ENCODE results near the gene NIM1K.
"Not testable (repeated sequence)": the region's sequence is repeated elsewhere in the genome, so short reads cannot be mapped to it uniquely, and the experiment has no call there.

NIM1K gene

GRCh38 chr5:43156388-43156787 is 35.6 kb upstream of the NIM1K start:
- Histone ChIP-seq H2AFZ (ENCODE audit: low read length, unreplicated experiment) (no peak overlapping the region), H3K36me3 (ENCODE audit: insufficient read depth, low read length) (peaks cover 4% of the 10 kb centered on the region; the same call in 1 of the 2 replicates), H3K4me3 (ENCODE audit: low read depth, low read length) (no peak overlapping the region), H3K27me3 (ENCODE audit: insufficient read depth, low read length) (no peaks in the 10 kb centered on the region), H3K4me1 (ENCODE audit: control insufficient read depth, insufficient read depth, low read length, unreplicated experiment) (no peaks in the 10 kb centered on the region), H3K79me2 (ENCODE audit: control insufficient read depth, insufficient read depth, low read length, unreplicated experiment) (peaks cover 9% of the 10 kb centered on the region), H3K27ac (ENCODE audit: low read depth, low read length) (no peak overlapping the region)

- peaks cover 9% of the 10 kb centered on the region for H3K79me2 ChIP-seq (ENCODE audit: control insufficient read depth, insufficient read depth, low read length, unreplicated experiment)
Measured at GRCh38 chr5:43157068-43157467, 35.0 kb upstream of the NIM1K start.

GRCh38 chr5:43161244-43161643 is 30.8 kb upstream of the NIM1K start:
- no peak overlapping the region for H2AFZ ChIP-seq (ENCODE audit: low read length, unreplicated experiment)
- H3K27ac ChIP-seq (ENCODE audit: low read depth, low read length): no peak overlapping the region
- no peaks in the 10 kb centered on the region for H3K4me1 ChIP-seq (ENCODE audit: control insufficient read depth, insufficient read depth, low read length, unreplicated experiment)
- peaks cover 19% of the 10 kb centered on the region for H3K36me3 ChIP-seq (ENCODE audit: insufficient read depth, low read length)
- no peaks in the 10 kb centered on the region for H3K27me3 ChIP-seq (ENCODE audit: insufficient read depth, low read length)
- H3K79me2 ChIP-seq (ENCODE audit: control insufficient read depth, insufficient read depth, low read length, unreplicated experiment): peaks cover 6% of the 10 kb centered on the region
- no peak overlapping the region for H3K4me3 ChIP-seq (ENCODE audit: low read depth, low read length)

More at GRCh38 chr5:43157068-43157467, 35.0 kb upstream of the NIM1K start:
- H3K27ac ChIP-seq (ENCODE audit: low read depth, low read length): no peak overlapping the region
- no peak overlapping the region for H3K4me3 ChIP-seq (ENCODE audit: low read depth, low read length)
- no peak overlapping the region for H2AFZ ChIP-seq (ENCODE audit: low read length, unreplicated experiment)
- peaks cover 9% of the 10 kb centered on the region; the same call in 1 of the 2 replicates for H3K36me3 ChIP-seq (ENCODE audit: insufficient read depth, low read length)
- H3K27me3 ChIP-seq (ENCODE audit: insufficient read depth, low read length): no peaks in the 10 kb centered on the region
- no peaks in the 10 kb centered on the region for H3K4me1 ChIP-seq (ENCODE audit: control insufficient read depth, insufficient read depth, low read length, unreplicated experiment)

- H3K4me1 ChIP-seq (ENCODE audit: control insufficient read depth, insufficient read depth, low read length, unreplicated experiment); H3K4me3 ChIP-seq (ENCODE audit: low read depth, low read length); H3K79me2 ChIP-seq (ENCODE audit: control insufficient read depth, insufficient read depth, low read length, unreplicated experiment): not testable (repeated sequence)
Measured at GRCh38 chr5:43164801-43165200, 27.2 kb upstream of the NIM1K start.

GRCh38 chr5:43165323-43165722 is 26.7 kb upstream of the NIM1K start:
- H3K79me2 ChIP-seq (ENCODE audit: control insufficient read depth, insufficient read depth, low read length, unreplicated experiment): peaks cover 4% of the 10 kb centered on the region
- H3K27me3 ChIP-seq (ENCODE audit: insufficient read depth, low read length): no peaks in the 10 kb centered on the region
- no peak overlapping the region for H3K27ac ChIP-seq (ENCODE audit: low read depth, low read length)
- H3K4me3 ChIP-seq (ENCODE audit: low read depth, low read length): no peak overlapping the region
- no peaks in the 10 kb centered on the region for H3K4me1 ChIP-seq (ENCODE audit: control insufficient read depth, insufficient read depth, low read length, unreplicated experiment)
- H2AFZ ChIP-seq (ENCODE audit: low read length, unreplicated experiment): no peak overlapping the region
- peaks cover 30% of the 10 kb centered on the region for H3K36me3 ChIP-seq (ENCODE audit: insufficient read depth, low read length)

More at GRCh38 chr5:43164801-43165200, 27.2 kb upstream of the NIM1K start:
- H3K36me3 ChIP-seq (ENCODE audit: insufficient read depth, low read length): peaks cover 30% of the 10 kb centered on the region
- not testable (repeated sequence) for H3K27me3 ChIP-seq (ENCODE audit: insufficient read depth, low read length); H2AFZ ChIP-seq (ENCODE audit: low read length, unreplicated experiment); H3K27ac ChIP-seq (ENCODE audit: low read depth, low read length)

- H3K79me2 ChIP-seq (ENCODE audit: control insufficient read depth, insufficient read depth, low read length, unreplicated experiment): peaks cover 3% of the 10 kb centered on the region
- H3K27me3 ChIP-seq (ENCODE audit: insufficient read depth, low read length): no peaks in the 10 kb centered on the region
- H3K4me3 ChIP-seq (ENCODE audit: low read depth, low read length): no peak overlapping the region
- H3K27ac ChIP-seq (ENCODE audit: low read depth, low read length): no peak overlapping the region
- H3K36me3 ChIP-seq (ENCODE audit: insufficient read depth, low read length): peaks cover 23% of the 10 kb centered on the region
- H3K4me1 ChIP-seq (ENCODE audit: control insufficient read depth, insufficient read depth, low read length, unreplicated experiment): no peaks in the 10 kb centered on the region
- H2AFZ ChIP-seq (ENCODE audit: low read length, unreplicated experiment): no peak overlapping the region
Measured at GRCh38 chr5:43168175-43168574, 23.9 kb upstream of the NIM1K start.

GRCh38 chr5:43171451-43171850 is 20.6 kb upstream of the NIM1K start:
- no peaks in the 10 kb centered on the region for H3K4me1 ChIP-seq (ENCODE audit: control insufficient read depth, insufficient read depth, low read length, unreplicated experiment)
- H3K27ac ChIP-seq (ENCODE audit: low read depth, low read length): no peak overlapping the region
- H3K36me3 ChIP-seq (ENCODE audit: insufficient read depth, low read length): peaks cover 23% of the 10 kb centered on the region
- H2AFZ ChIP-seq (ENCODE audit: low read length, unreplicated experiment): no peak overlapping the region
- no peak overlapping the region for H3K4me3 ChIP-seq (ENCODE audit: low read depth, low read length)
- no peaks in the 10 kb centered on the region for H3K27me3 ChIP-seq (ENCODE audit: insufficient read depth, low read length)
- no peaks in the 10 kb centered on the region for H3K79me2 ChIP-seq (ENCODE audit: control insufficient read depth, insufficient read depth, low read length, unreplicated experiment)

GRCh38 chr5:43171926-43172325 is 20.1 kb upstream of the NIM1K start:
- H2AFZ ChIP-seq (ENCODE audit: low read length, unreplicated experiment): no peak overlapping the region
- no peak overlapping the region for H3K4me3 ChIP-seq (ENCODE audit: low read depth, low read length)
- H3K79me2 ChIP-seq (ENCODE audit: control insufficient read depth, insufficient read depth, low read length, unreplicated experiment): no peaks in the 10 kb centered on the region
- H3K36me3 ChIP-seq (ENCODE audit: insufficient read depth, low read length): peaks cover 23% of the 10 kb centered on the region
- no peaks in the 10 kb centered on the region for H3K27me3 ChIP-seq (ENCODE audit: insufficient read depth, low read length)
- H3K4me1 ChIP-seq (ENCODE audit: control insufficient read depth, insufficient read depth, low read length, unreplicated experiment): no peaks in the 10 kb centered on the region
- no peak overlapping the region for H3K27ac ChIP-seq (ENCODE audit: low read depth, low read length)

GRCh38 chr5:43172779-43173178 is 19.2 kb upstream of the NIM1K start:
- H3K4me3 ChIP-seq (ENCODE audit: low read depth, low read length): no peak overlapping the region
- no peaks in the 10 kb centered on the region for H3K4me1 ChIP-seq (ENCODE audit: control insufficient read depth, insufficient read depth, low read length, unreplicated experiment)
- H3K36me3 ChIP-seq (ENCODE audit: insufficient read depth, low read length): peaks cover 21% of the 10 kb centered on the region
- no peaks in the 10 kb centered on the region for H3K27me3 ChIP-seq (ENCODE audit: insufficient read depth, low read length)
- no peak overlapping the region for H3K27ac ChIP-seq (ENCODE audit: low read depth, low read length)
- H2AFZ ChIP-seq (ENCODE audit: low read length, unreplicated experiment): no peak overlapping the region
- no peaks in the 10 kb centered on the region for H3K79me2 ChIP-seq (ENCODE audit: control insufficient read depth, insufficient read depth, low read length, unreplicated experiment)

- Histone ChIP-seq H3K27ac (ENCODE audit: low read depth, low read length) (no peak overlapping the region), H3K36me3 (ENCODE audit: insufficient read depth, low read length) (peaks cover 12% of the 10 kb centered on the region), H3K79me2 (ENCODE audit: control insufficient read depth, insufficient read depth, low read length, unreplicated experiment) (no peaks in the 10 kb centered on the region), H3K4me1 (ENCODE audit: control insufficient read depth, insufficient read depth, low read length, unreplicated experiment) (no peaks in the 10 kb centered on the region), H2AFZ (ENCODE audit: low read length, unreplicated experiment) (no peak overlapping the region), H3K4me3 (ENCODE audit: low read depth, low read length) (no peak overlapping the region), H3K27me3 (ENCODE audit: insufficient read depth, low read length) (no peaks in the 10 kb centered on the region)
Measured at GRCh38 chr5:43174586-43174985, 17.4 kb upstream of the NIM1K start.

- Histone ChIP-seq H3K27me3 (ENCODE audit: insufficient read depth, low read length) (no peaks in the 10 kb centered on the region), H3K79me2 (ENCODE audit: control insufficient read depth, insufficient read depth, low read length, unreplicated experiment) (no peaks in the 10 kb centered on the region), H2AFZ (ENCODE audit: low read length, unreplicated experiment) (no peak overlapping the region), H3K4me3 (ENCODE audit: low read depth, low read length) (no peak overlapping the region), H3K27ac (ENCODE audit: low read depth, low read length) (no peak overlapping the region), H3K36me3 (ENCODE audit: insufficient read depth, low read length) (peaks cover under 1% of the 10 kb centered on the region; the same call in 1 of the 2 replicates), H3K4me1 (ENCODE audit: control insufficient read depth, insufficient read depth, low read length, unreplicated experiment) (no peaks in the 10 kb centered on the region)
Measured at GRCh38 chr5:43179836-43180235, 12.2 kb upstream of the NIM1K start.
